ENCODE data around the gene ZNF536.
"Not testable (repeated sequence)": the region's sequence is repeated elsewhere in the genome, so short reads cannot be mapped to it uniquely, and the experiment has no call there.

Gene ZNF536

GRCh38 chr19:30448386-30449077 lies 76.3 kb downstream of the ZNF536 start:
- no peak for DNase-seq

- DNase-seq, result no peak
Measured at GRCh38 chr19:30449078-30449590, 77.0 kb downstream of the ZNF536 start.

GRCh38 chr19:30449673-30450072 lies 77.5 kb downstream of the ZNF536 start:
- no peak for DNase-seq

- DNase-seq, result no peak
Measured at GRCh38 chr19:30450100-30450499, 77.9 kb downstream of the ZNF536 start.

GRCh38 chr19:30450835-30451321 lies 78.7 kb downstream of the ZNF536 start:
- DNase-seq, result no peak

GRCh38 chr19:30452931-30453330 lies 80.7 kb downstream of the ZNF536 start:
- DNase-seq, result no peak

- no peak for DNase-seq
Measured at GRCh38 chr19:30453743-30454142, 81.6 kb downstream of the ZNF536 start.

- DNase-seq, result no peak
Measured at GRCh38 chr19:30455881-30456280, 83.7 kb downstream of the ZNF536 start.

- DNase-seq, result no peak
Measured at GRCh38 chr19:30457484-30457883, 85.3 kb downstream of the ZNF536 start.

GRCh38 chr19:30459859-30460258 lies 87.7 kb downstream of the ZNF536 start:
- DNase-seq, result no peak

- DNase-seq, result no peak
Measured at GRCh38 chr19:30464162-30464561, 92.0 kb downstream of the ZNF536 start.

- DNase-seq, result not testable (repeated sequence)
Measured at GRCh38 chr19:30466598-30466997, 94.4 kb downstream of the ZNF536 start.

- DNase-seq, result no peak
Measured at GRCh38 chr19:30467239-30467638, 95.1 kb downstream of the ZNF536 start.

- DNase-seq, result no peak
Measured at GRCh38 chr19:30469774-30470173, 97.6 kb downstream of the ZNF536 start.

GRCh38 chr19:30471441-30471840 lies 99.3 kb downstream of the ZNF536 start:
- no peak for DNase-seq

- DNase-seq, result no peak
Measured at GRCh38 chr19:30473334-30473867, 101.2 kb downstream of the ZNF536 start.

- DNase-seq, result no peak
Measured at GRCh38 chr19:30476997-30477396, 104.8 kb downstream of the ZNF536 start.

GRCh38 chr19:30479231-30479630 lies 107.0 kb downstream of the ZNF536 start:
- DNase-seq, result no peak

GRCh38 chr19:30480097-30480496 lies 107.9 kb downstream of the ZNF536 start:
- DNase-seq, result no peak

GRCh38 chr19:30481063-30481462 lies 108.9 kb downstream of the ZNF536 start:
- DNase-seq, result no peak

GRCh38 chr19:30481823-30482222 lies 109.6 kb downstream of the ZNF536 start:
- no peak for DNase-seq

- no peak for DNase-seq
Measured at GRCh38 chr19:30482956-30483355, 110.8 kb downstream of the ZNF536 start.

- not testable (repeated sequence) for DNase-seq
Measured at GRCh38 chr19:30486250-30486649, 114.1 kb downstream of the ZNF536 start.

- no peak for DNase-seq
Measured at GRCh38 chr19:30487178-30487577, 115.0 kb downstream of the ZNF536 start.

GRCh38 chr19:30488191-30488590 lies 116.0 kb downstream of the ZNF536 start:
- no peak for DNase-seq
